GM11168 (cell line): Measurements from ENCODE around the gene DGKZ.

Experiments used
- in situ Hi-C: fragments of 300-500 bp; cut with MboI; formaldehyde crosslinking; loops from one replicate; pipeline ENCODE4 v1.12.0; 2022; ENCODE audit warnings: low sequenced_read_pairs; ENCODE audit not compliant: unreplicated experiment

The DGKZ gene

GRCh38 chr11:46378296-46378695 is 31.0 kb downstream of the DGKZ start:
- in situ Hi-C loops, result loop anchor here (10.0 kb wide), 1 partner anchor 147 kb away; no protein-coding TSS in a partner anchor

- in situ Hi-C loops, result loop anchor here (10.0 kb wide), 1 partner anchor 146 kb away; no protein-coding TSS in a partner anchor
Measured at GRCh38 chr11:46378811-46379481, 31.7 kb downstream of the DGKZ start.

GRCh38 chr11:46379482-46380293 is 32.4 kb downstream of the DGKZ start:
- in situ Hi-C loops, result loop anchor here (10.0 kb wide), 1 partner anchor 145 kb away; no protein-coding TSS in a partner anchor

GRCh38 chr11:46380340-46381047 is 33.2 kb downstream of the DGKZ start:
- in situ Hi-C loops, result no loop called here

GRCh38 chr11:46381048-46381818 is 34.0 kb downstream of the DGKZ start, which contains the start of gene MDK:
MDK (plus strand) TSS chr11:46381669; CDS start chr11:46382058, 389 bp downstream.
- in situ Hi-C loops, result no loop called here

GRCh38 chr11:46381819-46382645 is 34.8 kb downstream of the DGKZ start:
- in situ Hi-C loops, result no loop called here

- in situ Hi-C loops, result no loop called here
Measured at GRCh38 chr11:46382646-46383403, 35.6 kb downstream of the DGKZ start.

GRCh38 chr11:46383404-46383758 is 36.1 kb downstream of the DGKZ start:
- in situ Hi-C loops, result no loop called here

- in situ Hi-C loops, result no loop called here
Measured at GRCh38 chr11:46383974-46384701, 36.9 kb downstream of the DGKZ start.

- in situ Hi-C loops, result no loop called here
Measured at GRCh38 chr11:46385169-46386004, 38.1 kb downstream of the DGKZ start.

GRCh38 chr11:46386005-46386578 is 38.8 kb downstream of the DGKZ start:
- in situ Hi-C loops, result no loop called here

- in situ Hi-C loops, result no loop called here
Measured at GRCh38 chr11:46386674-46387073, 39.4 kb downstream of the DGKZ start.

- in situ Hi-C loops, result no loop called here
Measured at GRCh38 chr11:46387456-46387855, 40.2 kb downstream of the DGKZ start.

GRCh38 chr11:46387919-46388618 is 40.8 kb downstream of the DGKZ start:
- in situ Hi-C loops, result no loop called here

GRCh38 chr11:46388619-46389449 is 41.6 kb downstream of the DGKZ start:
- in situ Hi-C loops, result no loop called here
